ENCODE results near the gene PAPPA.

PAPPA gene

DNA sequence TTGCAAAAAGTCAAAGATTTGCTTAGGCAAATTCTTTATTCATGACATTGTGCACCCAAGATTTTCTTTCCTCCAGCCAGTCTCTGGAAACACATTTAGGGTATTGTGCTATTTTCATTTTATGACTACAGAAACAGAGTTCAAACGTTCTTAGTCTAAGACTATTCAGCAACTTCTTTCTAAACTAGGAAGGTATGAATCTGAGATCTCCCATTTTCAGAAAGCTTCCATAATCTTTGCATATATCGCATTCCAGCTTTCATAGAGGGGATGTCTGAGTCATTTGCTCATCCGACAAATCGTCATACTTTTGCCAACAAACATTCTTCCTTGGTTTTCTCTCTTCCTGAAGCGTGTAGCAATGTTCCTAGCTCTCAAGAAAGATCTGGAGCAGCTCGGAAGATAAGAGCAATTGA lies 1.6 kb upstream of the PAPPA start:
- peak; percentile 58 for DNase-seq (ENCODE audit: low spot score)

- DNase-seq (ENCODE audit: low spot score), result peak; percentile 17
These were observed 1.2 kb upstream of the PAPPA start for GRCh38 chr9:116152390-116152789.

- DNase-seq (ENCODE audit: low spot score), result peak; percentile 52
These were observed 438 bp upstream of the PAPPA start for GRCh38 chr9:116152941-116153764.

- DNase-seq (ENCODE audit: low spot score), result peak; percentile 41
These were observed 864 bp downstream of the PAPPA start for GRCh38 chr9:116154334-116154975.

DNA sequence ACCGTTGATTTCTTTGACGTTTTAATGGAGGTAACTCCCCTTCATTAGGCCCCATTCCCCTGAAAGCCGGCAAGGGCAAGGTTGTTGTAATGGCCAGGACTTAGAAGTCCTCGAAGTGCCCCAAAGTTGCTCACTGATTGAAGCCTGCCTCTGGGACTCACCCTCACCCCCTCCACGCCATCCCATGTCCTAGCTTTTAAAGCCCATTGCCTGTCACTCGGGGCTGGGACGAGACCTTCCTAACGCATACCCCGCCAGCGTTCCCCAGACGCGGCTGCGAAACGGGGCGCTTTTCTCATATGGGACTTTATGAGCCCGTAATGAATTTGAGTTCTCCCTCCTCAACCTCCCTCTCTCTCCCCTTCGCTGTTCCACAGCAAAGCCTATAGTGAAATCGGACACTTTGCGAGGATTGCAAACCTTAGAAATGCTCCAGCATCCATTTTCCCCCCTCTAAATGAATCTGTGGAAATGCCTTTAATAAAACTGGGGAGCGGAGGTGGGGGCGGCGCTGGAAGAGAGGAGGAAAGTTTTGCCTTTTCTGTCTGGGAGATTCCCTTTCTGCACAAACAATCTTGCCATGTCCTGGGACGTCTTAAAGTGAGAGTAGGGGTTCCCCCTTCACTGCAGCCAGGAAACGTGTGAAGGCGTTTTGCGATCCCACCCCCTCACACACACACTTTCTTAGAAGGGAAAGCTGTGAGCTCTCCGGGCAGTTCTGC lies 1.5 kb downstream of the PAPPA start:
- DNase-seq (ENCODE audit: low spot score), result peak; percentile 28

DNA sequence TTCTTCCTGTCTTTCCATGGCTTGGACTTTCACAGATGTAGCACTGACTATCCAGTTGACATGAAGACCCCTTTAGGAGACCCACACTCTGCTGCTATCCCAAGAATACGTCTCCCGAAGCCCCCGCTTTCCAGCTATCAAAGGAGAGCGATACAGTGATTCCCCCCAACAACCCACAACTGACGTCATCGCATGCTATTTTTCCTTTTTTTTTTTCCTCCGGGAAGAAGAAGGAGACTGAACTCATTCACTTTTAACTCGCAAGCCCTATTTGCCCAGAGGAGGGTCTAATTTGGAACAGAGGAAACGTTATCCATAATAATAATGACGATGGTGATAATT lies 2.1 kb downstream of the PAPPA start:
- DNase-seq (ENCODE audit: low spot score), result peak; percentile 35

GRCh38 chr9:116156621-116157314 lies 3.2 kb downstream of the PAPPA start:
- peak; percentile 79 for DNase-seq (ENCODE audit: low spot score)

- peak; percentile 65 for DNase-seq (ENCODE audit: low spot score)
These were observed 4.0 kb downstream of the PAPPA start for GRCh38 chr9:116157436-116158138.

DNA sequence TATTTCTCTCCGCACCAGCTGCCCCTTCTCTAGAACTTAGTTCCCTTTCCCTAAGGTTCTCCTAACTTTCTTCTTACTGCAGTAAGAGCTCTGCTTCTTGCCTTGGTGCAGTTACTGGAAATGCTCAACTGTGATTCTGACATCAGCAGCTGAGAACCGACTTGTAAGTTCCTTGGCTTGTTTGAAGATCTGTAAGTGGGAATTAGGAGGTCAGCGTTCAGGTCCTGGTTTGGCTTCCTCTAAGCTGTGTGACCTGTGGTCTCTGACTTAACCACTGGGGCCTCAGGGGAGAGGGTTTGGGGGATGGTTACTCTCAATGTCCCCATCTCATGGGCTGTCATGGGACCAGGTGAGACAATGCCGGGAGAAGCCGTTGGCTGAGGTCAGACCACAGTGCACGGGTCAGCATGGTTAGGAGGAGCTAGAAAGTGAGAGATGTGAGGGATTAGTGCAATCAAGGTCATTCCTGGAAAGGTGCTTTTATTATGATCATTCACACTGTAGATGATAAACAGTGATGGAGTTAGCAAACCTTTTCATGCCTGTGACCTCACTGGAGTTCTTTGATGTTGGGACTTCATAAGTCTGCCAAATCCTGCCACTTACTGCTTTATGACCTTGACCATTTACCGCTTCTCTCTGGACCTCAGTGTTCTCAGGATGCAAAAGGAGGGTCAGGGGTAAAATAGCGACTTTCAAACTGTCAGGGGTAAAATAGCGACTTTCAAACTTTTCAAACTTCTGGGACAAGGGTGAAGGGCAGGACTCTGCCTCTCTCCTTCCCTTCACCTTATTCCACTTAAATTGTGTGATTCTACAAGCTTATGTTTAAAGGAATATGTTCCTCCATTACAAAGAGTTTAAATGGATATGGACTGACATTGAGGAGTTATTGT lies 7.3 kb downstream of the PAPPA start:
- no peak for DNase-seq (ENCODE audit: low spot score)

GRCh38 chr9:116162241-116162781 lies 8.7 kb downstream of the PAPPA start:
- DNase-seq (ENCODE audit: low spot score), result no peak

- peak; percentile 28 for DNase-seq (ENCODE audit: low spot score)
These were observed 9.9 kb downstream of the PAPPA start for GRCh38 chr9:116163293-116164055.

DNA sequence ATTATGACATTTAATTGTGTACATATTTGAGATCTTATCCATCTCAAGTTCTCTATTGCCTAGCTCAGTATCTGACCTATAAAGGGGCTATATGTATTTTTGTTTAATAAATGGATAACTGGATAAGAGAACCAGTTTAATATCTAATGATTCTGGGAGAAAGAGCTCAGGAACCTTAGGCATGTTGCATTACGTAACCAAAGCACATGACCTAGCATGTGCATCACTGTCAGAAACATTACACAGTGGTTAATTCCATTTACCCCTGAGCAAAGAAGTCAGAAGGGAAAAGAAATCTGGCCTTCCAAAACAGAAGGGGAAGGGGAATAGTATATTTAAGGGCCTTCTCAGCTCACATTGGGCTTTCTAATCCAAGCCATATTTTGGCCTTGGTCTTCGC lies 12.3 kb downstream of the PAPPA start:
- DNase-seq (ENCODE audit: low spot score), result peak; percentile 30

DNA sequence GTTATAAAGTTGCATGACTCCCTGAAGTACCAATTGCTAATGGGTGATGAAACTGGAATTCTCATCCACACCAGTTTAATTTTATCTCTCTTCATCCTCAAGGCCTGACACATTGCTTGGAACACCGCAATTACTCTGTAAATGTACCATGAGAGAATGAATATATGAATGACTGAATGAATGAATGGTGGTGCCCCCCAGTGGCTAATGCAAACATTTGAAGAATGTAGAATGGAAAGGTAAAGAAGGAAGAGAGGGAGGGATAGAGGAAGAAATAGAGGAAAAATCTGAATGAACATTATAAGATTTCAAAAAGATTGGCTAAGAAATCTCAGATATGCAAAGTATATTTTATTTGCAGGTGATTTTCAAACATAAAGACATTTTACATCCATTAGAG lies 13.1 kb downstream of the PAPPA start:
- DNase-seq (ENCODE audit: low spot score), result no peak

DNA sequence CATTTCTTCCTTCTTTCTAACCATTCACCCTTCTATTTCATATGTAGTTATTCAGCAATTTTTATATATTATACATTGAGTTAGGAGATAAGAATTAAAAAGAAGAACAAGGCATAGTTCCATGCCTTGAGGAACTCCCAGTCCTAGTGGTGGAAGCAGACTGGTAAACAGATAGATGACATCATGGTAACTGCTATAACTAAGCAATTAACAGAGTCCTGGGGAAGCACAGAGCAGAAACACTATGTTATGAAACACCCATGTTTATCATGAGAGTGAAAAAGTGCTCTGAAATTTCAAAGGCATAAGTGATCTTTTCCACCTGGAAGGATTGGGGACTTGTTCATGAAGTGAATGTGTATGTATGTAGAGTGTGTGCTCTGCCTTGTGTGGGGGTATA lies 14.6 kb downstream of the PAPPA start:
- DNase-seq (ENCODE audit: low spot score), result no peak

DNA sequence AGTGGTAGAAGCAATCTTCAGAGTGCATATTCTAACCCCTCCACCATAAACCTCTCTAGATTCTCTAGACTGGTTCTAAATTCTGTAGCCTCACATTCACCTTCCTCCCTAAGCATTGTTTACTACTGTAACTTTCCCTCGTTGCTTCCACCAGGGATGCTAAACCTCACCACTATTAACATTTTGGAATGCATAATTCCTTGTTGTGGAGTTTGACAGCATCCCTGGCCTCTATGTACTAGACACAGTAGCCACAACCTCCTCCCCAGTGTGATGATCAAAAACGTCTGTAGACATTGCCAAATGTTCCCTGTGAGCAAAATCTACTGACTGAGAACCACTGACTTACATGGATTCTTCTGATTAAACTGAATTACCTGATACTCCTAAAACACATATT lies 18.6 kb downstream of the PAPPA start:
- no peak for DNase-seq (ENCODE audit: low spot score)

DNA sequence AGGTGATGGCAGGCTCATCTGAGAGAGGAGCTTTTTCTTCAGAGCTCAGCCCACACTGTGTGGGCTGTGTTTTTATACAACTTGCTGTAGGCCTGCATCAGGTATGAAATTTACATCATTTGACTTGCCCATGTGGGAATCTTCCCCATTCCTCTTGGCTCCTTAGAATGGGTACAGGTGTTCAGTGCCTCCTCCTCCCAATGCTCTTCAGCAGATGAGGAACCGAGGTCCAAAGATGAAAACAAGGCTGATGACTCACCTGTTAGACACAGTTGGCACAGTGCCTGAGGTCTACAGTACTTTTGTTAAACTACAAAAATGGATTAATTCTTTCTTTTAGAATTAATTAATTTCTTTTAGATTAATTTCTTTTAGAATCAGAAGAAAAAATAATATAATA lies 20.8 kb downstream of the PAPPA start:
- no peak for DNase-seq (ENCODE audit: low spot score)

- DNase-seq (ENCODE audit: low spot score), result no peak
These were observed 22.0 kb downstream of the PAPPA start for GRCh38 chr9:116175614-116176013.

DNA sequence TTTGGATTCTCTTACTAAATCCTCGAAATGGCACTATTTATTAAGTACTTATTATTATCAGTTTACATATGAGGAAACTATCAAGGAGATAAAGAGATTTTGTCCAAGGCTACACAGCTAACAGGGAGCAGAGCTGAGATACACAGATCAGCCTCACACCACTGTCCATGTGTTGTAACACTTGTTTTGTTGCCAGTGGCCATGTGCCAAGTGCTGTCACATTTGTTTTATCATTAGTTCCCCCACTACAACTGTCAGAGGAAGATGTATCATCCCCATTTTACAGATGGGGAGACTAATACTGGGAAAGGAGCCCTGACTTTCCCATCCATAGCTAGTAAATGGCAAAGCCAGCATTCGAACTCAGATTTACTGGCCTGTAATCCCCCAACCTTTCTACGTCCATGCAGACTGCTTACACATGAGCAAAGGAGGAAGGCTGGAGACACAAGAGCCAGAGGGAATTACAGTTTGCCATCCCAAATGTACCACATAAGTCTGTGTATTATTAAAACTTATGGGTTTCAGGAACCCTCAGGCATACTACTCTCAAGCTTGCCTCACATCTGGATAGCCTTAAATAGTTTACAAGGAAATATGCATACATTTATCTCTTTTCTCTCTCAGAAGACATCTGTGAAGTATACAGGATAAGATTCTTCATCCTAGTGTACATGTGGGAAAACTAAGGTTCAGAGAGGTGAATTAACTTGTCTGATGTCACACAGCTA lies 25.1 kb downstream of the PAPPA start:
- DNase-seq (ENCODE audit: low spot score), result no peak

GRCh38 chr9:116179568-116179967 lies 26.0 kb downstream of the PAPPA start:
- no peak for DNase-seq (ENCODE audit: low spot score)

Measured in AG20443 (cell line).